Muscle of leg (tissue), 9 donors: ENCODE measurements around the gene IPO13. TPM values are rescaled to one million over a fixed set of nuclear protein-coding genes. Genes with fewer than 3 reads are reported as not detected.

Experiments
- polyA plus RNA-seq, 8 donors: library from polyadenylated mRNA; unstranded; fragments of 120-200 nt; gene quantifications; one replicate each; pipeline versions ENCODE4 v1.2.1 to v1.2.3, GENCODE V29; 2013; ENCODE audit warnings: inconsistent platforms in 1 of 8, low replicate concordance in 1 of 8; ENCODE audit not compliant: insufficient read length in 8 of 8, insufficient read depth in 1 of 8
- total RNA-seq: library from RNA; stranded (reverse); fragments of 120-200 nt; gene quantifications from one replicate; pipeline ENCODE4 v1.2.4, GENCODE V29; 2013

Gene IPO13
- total and polyA plus RNA-seq, 9 donors = 15.6 to 28.7 (median 24.1) TPM

Other genes with a start within 250 kb of the IPO13 start
- gene ST3GAL3, start 239.4 kb upstream of the IPO13 start, total RNA-seq = 21.5 TPM
- gene ST3GAL3, start 239.4 kb upstream of the IPO13 start, polyA plus RNA-seq = 10 to 100 TPM; 30.2 to 34.9 (median 32.8) TPM
- 0.49 TPM for gene ARTN, start 13.1 kb upstream of the IPO13 start, total RNA-seq
- gene ARTN, start 13.1 kb upstream of the IPO13 start, polyA plus RNA-seq = 1 to 10 TPM in 5 of 8 donors, under 1 TPM in 3; 0.74 to 2.4 (median 1.2) TPM
- 14.0 TPM for gene DPH2, start 23.1 kb downstream of the IPO13 start, total RNA-seq
- 10 to 100 TPM; 16.7 to 21.9 (median 18.4) TPM for gene DPH2, start 23.1 kb downstream of the IPO13 start, polyA plus RNA-seq
- gene ATP6V0B, start 28.0 kb downstream of the IPO13 start, total RNA-seq = 55.9 TPM
- 10 to 100 TPM; 46.2 to 57.6 (median 50.8) TPM for gene ATP6V0B, start 28.0 kb downstream of the IPO13 start, polyA plus RNA-seq
- 52.4 TPM for gene B4GALT2, start 32.3 kb downstream of the IPO13 start, total RNA-seq
- gene B4GALT2, start 32.3 kb downstream of the IPO13 start, polyA plus RNA-seq = 10 to 100 TPM; 43.3 to 59.6 (median 49.1) TPM
- 0.98 TPM for gene CCDC24, start 44.6 kb downstream of the IPO13 start, total RNA-seq
- 1 to 10 TPM in 5 of 8 donors, under 1 TPM in 3; 0.77 to 1.9 (median 1.3) TPM for gene CCDC24, start 44.6 kb downstream of the IPO13 start, polyA plus RNA-seq
- gene SLC6A9, start 84.5 kb downstream of the IPO13 start, total RNA-seq = 1.6 TPM
- gene SLC6A9, start 84.5 kb downstream of the IPO13 start, polyA plus RNA-seq = 1 to 10 TPM; 2.3 to 5.5 (median 3.6) TPM
- gene KLF17, start 171.9 kb downstream of the IPO13 start, total RNA-seq = 0.13 TPM
- gene KLF17, start 171.9 kb downstream of the IPO13 start, polyA plus RNA-seq = under 1 TPM in 5 of 8 donors, not detected in 3; 0.08 to 0.32 (median 0.10) TPM
- not detected for gene KLF18, start 194.7 kb downstream of the IPO13 start, total RNA-seq
- gene KLF18, start 194.7 kb downstream of the IPO13 start, polyA plus RNA-seq = not detected